ENCODE measurements around the gene MRTFB.

GRCh38 chr16:14101415-14101814 lies 30.3 kb downstream of the MRTFB start:
- TF ChIP-seq POLR2A (IDR thresholded peaks at IDR 0.05), result no peak
- no peak for TF ChIP-seq CTCF (IDR thresholded peaks at IDR 0.05)
